Smooth muscle cell of the coronary artery (primary cell): ENCODE results near the gene MID2. TPM values are rescaled to one million over a fixed set of nuclear protein-coding genes. Genes with fewer than 3 reads are reported as not detected.

Source experiments
- total RNA-seq: library from RNA; depleted of rRNA; stranded (reverse); fragments of >200 nt; gene quantifications from 2 replicates; pipeline ENCODE4 v1.2.3, GENCODE V29; 2014; ENCODE audit warnings: low replicate concordance

MID2 gene, protein sequence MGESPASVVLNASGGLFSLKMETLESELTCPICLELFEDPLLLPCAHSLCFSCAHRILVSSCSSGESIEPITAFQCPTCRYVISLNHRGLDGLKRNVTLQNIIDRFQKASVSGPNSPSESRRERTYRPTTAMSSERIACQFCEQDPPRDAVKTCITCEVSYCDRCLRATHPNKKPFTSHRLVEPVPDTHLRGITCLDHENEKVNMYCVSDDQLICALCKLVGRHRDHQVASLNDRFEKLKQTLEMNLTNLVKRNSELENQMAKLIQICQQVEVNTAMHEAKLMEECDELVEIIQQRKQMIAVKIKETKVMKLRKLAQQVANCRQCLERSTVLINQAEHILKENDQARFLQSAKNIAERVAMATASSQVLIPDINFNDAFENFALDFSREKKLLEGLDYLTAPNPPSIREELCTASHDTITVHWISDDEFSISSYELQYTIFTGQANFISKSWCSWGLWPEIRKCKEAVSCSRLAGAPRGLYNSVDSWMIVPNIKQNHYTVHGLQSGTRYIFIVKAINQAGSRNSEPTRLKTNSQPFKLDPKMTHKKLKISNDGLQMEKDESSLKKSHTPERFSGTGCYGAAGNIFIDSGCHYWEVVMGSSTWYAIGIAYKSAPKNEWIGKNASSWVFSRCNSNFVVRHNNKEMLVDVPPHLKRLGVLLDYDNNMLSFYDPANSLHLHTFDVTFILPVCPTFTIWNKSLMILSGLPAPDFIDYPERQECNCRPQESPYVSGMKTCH
- 6.4 and 11.9 TPM in 2 replicates for total RNA-seq

DNA sequence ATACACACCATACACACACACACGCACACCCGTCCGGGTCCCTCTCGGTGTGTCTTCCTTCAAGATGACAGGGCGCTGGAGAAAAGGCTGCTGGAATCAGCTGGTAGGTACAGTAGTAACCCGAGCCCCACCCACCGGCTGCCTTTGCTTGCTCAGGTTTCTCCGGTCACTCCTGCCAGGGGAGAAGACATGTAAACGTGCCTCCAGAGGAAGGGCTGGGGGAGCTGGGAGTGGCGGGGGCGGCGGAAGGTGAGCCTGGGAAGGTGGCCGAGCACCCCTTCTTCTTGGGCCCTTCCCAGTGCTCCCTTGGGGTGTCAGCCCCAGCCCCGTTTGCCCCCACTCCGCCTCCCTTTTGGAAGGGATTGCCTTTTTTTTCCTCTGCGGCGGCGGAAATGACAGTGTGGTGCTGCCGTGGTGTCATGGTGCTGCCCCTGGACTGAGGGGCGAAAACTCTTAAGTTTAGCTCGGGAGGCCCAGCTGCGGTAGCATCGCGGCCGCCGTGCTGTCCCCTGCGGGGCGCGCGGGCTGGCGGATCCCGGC is at the start of gene MID2:
TSS of gene MID2 (plus strand) at position 169 of the 540 bp plus-strand sequence. CDS start 561 bp downstream, outside the sequence.

DNA sequence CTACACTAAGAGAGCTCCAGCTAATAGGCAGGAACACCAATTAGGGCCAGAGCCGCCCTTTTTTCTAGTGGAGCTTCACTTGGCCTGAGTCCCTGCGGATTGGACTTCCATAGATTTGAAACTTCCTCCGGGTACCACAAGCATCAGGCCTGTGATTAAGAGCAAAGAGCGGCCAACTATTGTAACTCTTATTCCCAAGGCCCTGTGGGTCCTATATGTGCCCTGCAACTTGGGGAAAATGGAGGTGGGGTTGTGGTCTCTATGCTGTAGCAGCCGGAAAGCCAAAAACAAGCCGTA is 48.2 kb upstream of the MID2 start, which contains the start of gene NCBP2L:
TSS of gene NCBP2L (plus strand) at position 198 of the 297 bp plus-strand sequence. CDS start 16,488 bp downstream, outside the sequence.

Other genes starting within 250 kb of the MID2 start
- gene PRPS1, start 197.4 kb upstream of the MID2 start, total RNA-seq: 20.2 and 35.3 TPM in 2 replicates
- 18.0 and 27.0 TPM in 2 replicates for gene TSC22D3, start 50.1 kb upstream of the MID2 start, total RNA-seq
- gene NCBP2L, start 48.1 kb upstream of the MID2 start, total RNA-seq: not detected in 2 replicates
- gene TEX13B, start 156.5 kb downstream of the MID2 start, total RNA-seq: not detected in 2 replicates
- 0.90 TPM in 1 of 2 replicates, not detected in the other for gene VSIG1, start 219.2 kb downstream of the MID2 start, total RNA-seq